Endothelial cell of umbilical vein (primary cell): ENCODE results near the gene SOX18. TPM values are rescaled to one million over a fixed set of nuclear protein-coding genes. Genes with fewer than 3 reads are reported as not detected.
A peak's percentile ranks its signal among the peaks of the same experiment; 100 is the strongest.

ENCODE experiments used
- BruUV-seq: library from RNA; stranded (reverse); fragments of 400-500 nt; replicated peaks from 2 replicates; lab custom pipeline; 2021; lab: Mats Ljungman, UMichigan
- CTCF ChIA-PET: fragments of 300-600, 350-600 bp; sonication (Branson Sonifier 250); formaldehyde crosslinking; loops from one replicate; lab custom pipeline; 2021; ENCODE audit warnings: antibody characterized with exemption, inconsistent platforms; lab: Charles Lee
- POLR2A ChIA-PET: fragments of 300-600, 350-600 bp; sonication (Branson Sonifier 250); formaldehyde crosslinking; loops from one replicate; lab custom pipeline; 2021; ENCODE audit warnings: antibody characterized with exemption, inconsistent platforms; lab: Charles Lee
- DNase-seq: peaks from one replicate; pipeline ENCODE4 v3.0.0-alpha.2; 2011; ENCODE audit warnings: low read depth, low spot score
- FAIRE-seq: peaks from 2 replicates; lab custom pipeline; 2011; peaks lifted over from hg19 to GRCh38; lab: Jason Lieb, UNC
- H2AFZ ChIP-seq: 2 replicates; pipeline ENCODE4 v1.6.0; 2012; ENCODE audit warnings: low read depth, low read length, control low read depth, inconsistent platforms
- H3K27ac ChIP-seq: 2 replicates; pipeline ENCODE4 v1.5.1; 2011; ENCODE audit warnings: low read depth, mild to moderate bottlenecking, control low read depth, low read length, moderate library complexity; ENCODE audit not compliant: insufficient read depth
- H3K27me3 ChIP-seq, 2 experiments: 2 replicates each; pipeline versions ENCODE4 v1.6.0 to v1.6.1; 2011; ENCODE audit warnings: low read length in 2 of 2, mixed read lengths in 1 of 2; ENCODE audit not compliant: control insufficient read depth in 2 of 2, insufficient read depth in 2 of 2
- H3K36me3 ChIP-seq, 2 experiments: 2 replicates in 1 of 2; 3 replicates in 1 of 2; pipeline ENCODE4 v1.5.1; 2011; ENCODE audit warnings: low read length in 2 of 2, mild to moderate bottlenecking in 1 of 2, moderate library complexity in 1 of 2; ENCODE audit not compliant: control insufficient read depth in 2 of 2, insufficient read depth in 2 of 2; ENCODE audit errors: extremely low read depth in 1 of 2
- H3K4me1 ChIP-seq: 3 replicates; pipeline ENCODE4 v1.5.1; 2011; ENCODE audit warnings: mild to moderate bottlenecking, low read length; ENCODE audit not compliant: control insufficient read depth, insufficient read depth; ENCODE audit errors: extremely low read depth
- H3K4me2 ChIP-seq: 2 replicates; pipeline ENCODE4 v1.6.1; 2011; ENCODE audit warnings: low read length, control low read depth, mixed read lengths; ENCODE audit not compliant: insufficient read depth
- H3K4me3 ChIP-seq, 3 experiments: fragments of 200-600 bp in 1 of 3; sonication (generic), shearing (Covaris generic) in 1 of 3; replicated peaks in 1 of 3; 2 replicates each; pipeline ENCODE4 v1.5.1; 2011 to 2016; ENCODE audit warnings: control low read depth in 3 of 3, low read length in 3 of 3, mild to moderate bottlenecking in 2 of 3, inconsistent platforms in 1 of 3, low read depth in 1 of 3, moderate library complexity in 1 of 3; ENCODE audit not compliant: insufficient read depth in 1 of 3
- H3K79me2 ChIP-seq: 2 replicates; pipeline ENCODE4 v1.6.0; 2012; ENCODE audit warnings: low read length, inconsistent platforms; ENCODE audit not compliant: control insufficient read depth, insufficient read depth
- H3K9ac ChIP-seq: replicated peaks from 2 replicates; pipeline ENCODE3; 2011; ENCODE audit warnings: low read length, control low read depth; ENCODE audit not compliant: insufficient read depth; ENCODE audit errors: extremely low read depth
- H3K9me1 ChIP-seq: replicated peaks from 3 replicates; pipeline ENCODE4 v1.6.0; 2011; ENCODE audit warnings: mild to moderate bottlenecking, low read length; ENCODE audit not compliant: control insufficient read depth, insufficient read depth; ENCODE audit errors: extremely low read depth
- H3K9me3 ChIP-seq: replicated peaks from 2 replicates; pipeline ENCODE4 v1.5.1; 2012; ENCODE audit warnings: low read length, inconsistent platforms; ENCODE audit not compliant: control insufficient read depth, insufficient read depth
- H4K20me1 ChIP-seq: replicated peaks from 2 replicates; pipeline ENCODE3; 2011; ENCODE audit warnings: mild to moderate bottlenecking, low read length; ENCODE audit not compliant: control insufficient read depth, insufficient read depth; ENCODE audit errors: extremely low read depth
- FOS ChIP-seq: IDR thresholded peaks from 2 replicates; pipeline ENCODE4 v1.6.1; 2011; ENCODE audit warnings: mild to moderate bottlenecking, low read length, moderate library complexity, borderline replicate concordance; ENCODE audit not compliant: insufficient read depth
- JUN ChIP-seq: IDR thresholded peaks from 2 replicates; pipeline ENCODE4 v1.6.1; 2011; ENCODE audit warnings: borderline replicate concordance, low read depth; ENCODE audit not compliant: insufficient read length, insufficient read depth
- POLR2A ChIP-seq: IDR thresholded peaks from 2 replicates; pipeline ENCODE4 v1.6.1; 2012; ENCODE audit warnings: low read depth, mild to moderate bottlenecking, control low read depth, low read length
- POLR2AphosphoS5 ChIP-seq: IDR thresholded peaks from 2 replicates; pipeline ENCODE4 v1.6.1; 2012; ENCODE audit warnings: low read depth, mild to moderate bottlenecking, control low read depth, low read length, moderate library complexity; ENCODE audit not compliant: insufficient read depth
- dilution Hi-C: fragments of 300-500 bp; cut with MboI; formaldehyde crosslinking; loops from one replicate; pipeline ENCODE4 v1.15.0; 2019; ENCODE audit warnings: low sequenced_read_pairs; ENCODE audit not compliant: extremely low pct_ligation_motif_present
- intact Hi-C: fragments of 100-400 bp; cut with micrococcal nuclease; formaldehyde crosslinking; loops from one replicate; pipeline ENCODE4 v1.10.0; 2022
- polyA plus RNA-seq, 4 experiments: library from polyadenylated mRNA; depleted of rRNA in 3 of 4; stranded (reverse) in 3 of 4; unstranded in 1 of 4; fragments of >200 nt; gene quantifications; 2 replicates each; pipeline versions ENCODE4 v1.2.1 to v1.2.3, GENCODE V29; 2011 to 2012; ENCODE audit warnings: missing spikeins in 1 of 4
- total RNA-seq: library from RNA; stranded (reverse); gene quantifications from 2 replicates; pipeline ENCODE4 v1.2.3, GENCODE V29; 2021

SOX18 gene
- total and polyA plus RNA-seq, 2 donors (not counting 3 experiments of a cell fraction or from before 2014, with no cell fraction given), result 20.9 to 175 TPM

GRCh38 chr20:64048402-64049044, 916 bp downstream of the SOX18 start:
- POLR2A ChIA-PET, result interaction anchor here (2.2 kb wide), 1 partner anchor 9 kb away, joined by 8 read pairs; no protein-coding TSS in a partner anchor
- H3K9me3 ChIP-seq, result no peaks in the 10 kb centered on the region
- no TSS peak for BruUV-seq
- H3K4me3 ChIP-seq, result peak overlapping the region; percentile 76 to 88 (median 88)
- CTCF ChIA-PET, result interaction anchor here (1.3 to 15.2 kb wide), 2 partner anchors 9 to 10 kb away, joined by 5 to 412 read pairs; partner anchors contain the start of gene C20orf204
- H3K27me3 ChIP-seq, result no peaks in the 10 kb centered on the region
- H3K4me2 ChIP-seq, result peak overlapping the region; percentile 34
- no peak for DNase-seq
- no peaks in the 10 kb centered on the region for H3K9me1 ChIP-seq
- no peak for FAIRE-seq
- peaks cover 9 to 13% of the 10 kb centered on the region in 2 experiments for H3K36me3 ChIP-seq
- peaks cover 20% of the 10 kb centered on the region for H3K79me2 ChIP-seq
- H4K20me1 ChIP-seq, result peaks cover 3% of the 10 kb centered on the region
- intact Hi-C loops (no loop called here), dilution Hi-C loops (no loop called here)
- H2AFZ ChIP-seq, result no peak overlapping the region
- peak overlapping the region; percentile 10 for H3K27ac ChIP-seq
- H3K4me1 ChIP-seq, result peaks cover 70% of the 10 kb centered on the region
- peak overlapping the region; percentile 54 for H3K9ac ChIP-seq
- TF ChIP-seq FOS (no peak), POLR2AphosphoS5 (peak; percentile 11), POLR2A (peak; percentile 40)

- Histone ChIP-seq H4K20me1 (peaks cover 3% of the 10 kb centered on the region), H3K4me1 (peaks cover 67% of the 10 kb centered on the region), H3K9ac (peak overlapping the region; percentile 54), H3K79me2 (peaks cover 20% of the 10 kb centered on the region), H3K4me2 (peak overlapping the region; percentile 76), H3K36me3 (peaks cover 9 to 13% of the 10 kb centered on the region in 2 experiments), H3K27me3 (no peaks in the 10 kb centered on the region), H2AFZ (no peak overlapping the region), H3K9me3 (no peaks in the 10 kb centered on the region), H3K9me1 (no peaks in the 10 kb centered on the region), H3K4me3 (peak overlapping the region; percentile 76 to 88 (median 88)), H3K27ac (peak overlapping the region; percentile 1)
- intact Hi-C loops, result loop anchor here (1.0 kb wide), 1 partner anchor 9 kb away; no protein-coding TSS in a partner anchor
- dilution Hi-C loops, result no loop called here
- ChIA-PET CTCF (interaction anchor here (1.3 to 15.2 kb wide), 3 partner anchors 9 kb away, joined by 5 to 412 read pairs (median 16); partner anchors contain the start of gene C20orf204), POLR2A (interaction anchor here (2.2 kb wide), 1 partner anchor 9 kb away, joined by 8 read pairs; no protein-coding TSS in a partner anchor)
- TSS peak; percentile 54 for BruUV-seq
- DNase-seq (peak; percentile 21), FAIRE-seq (peak; percentile 50)
- TF ChIP-seq POLR2AphosphoS5, result peak; percentile 43
- TF ChIP-seq JUN, result no peak
Observed at GRCh38 chr20:64047968-64048401, 1.5 kb downstream of the SOX18 start.
